GM12878 (cell line): Measurements from ENCODE around the gene GPC6. TPM values are rescaled to one million over a fixed set of nuclear protein-coding genes. Genes with fewer than 3 reads are reported as not detected.

Experiments
- ATAC-seq: fragments of 200-7000 bp; cut with Tn5 transposase; 3 replicates; pipeline ENCODE4 v1.9.1; 2020; ENCODE audit warnings: mild to moderate bottlenecking, moderate library complexity
- BruUV-seq: library from RNA; stranded (reverse); fragments of 400-500 nt; replicated peaks from 2 replicates; lab custom pipeline; 2021; lab: Mats Ljungman, UMichigan
- CTCF ChIA-PET: fragments of 300-600 bp; sonication (Branson Sonifier 250); formaldehyde crosslinking; extraction: SDS; loops from one replicate; lab custom pipeline; 2021; ENCODE audit warnings: inconsistent platforms; lab: Yijun Ruan, JAX
- POLR2A ChIA-PET: fragments of 350-600 bp; formaldehyde crosslinking; extraction: SDS; loops from one replicate; lab custom pipeline; 2021; ENCODE audit warnings: inconsistent platforms; lab: Charles Lee
- RAD21 ChIA-PET: fragments of 300-600 bp; sonication (Branson Sonifier 250); formaldehyde crosslinking; loops from one replicate; lab custom pipeline; 2023; ENCODE audit warnings: antibody characterized with exemption; ENCODE audit not compliant: unreplicated experiment; lab: Charles Lee
- SMC1A ChIA-PET: fragments of 300-600 bp; sonication (Branson Sonifier 250); formaldehyde crosslinking; loops from one replicate; lab custom pipeline; 2023; ENCODE audit not compliant: unreplicated experiment, uncharacterized antibody; lab: Charles Lee
- DNase-seq: peaks from one replicate; pipeline ENCODE4 v3.0.0-alpha.2; 2011; ENCODE audit warnings: low read depth, low spot score
- FAIRE-seq: peaks from 3 replicates; lab custom pipeline; 2011; peaks lifted over from hg19 to GRCh38; lab: Jason Lieb, UNC
- H2AFZ ChIP-seq: 2 replicates; pipeline ENCODE4 v1.6.0; 2011; ENCODE audit warnings: low read depth, low read length, control low read depth; ENCODE audit not compliant: control insufficient read depth
- H3K27ac ChIP-seq: 2 replicates; pipeline ENCODE4 v1.5.1; 2011; ENCODE audit warnings: control low read depth; ENCODE audit not compliant: control insufficient read depth, insufficient read depth
- H3K27me3 ChIP-seq, 2 experiments: replicated peaks in 1 of 2; 2 replicates each; pipeline versions ENCODE4 v1.6.0 to v1.6.1; 2011; ENCODE audit warnings: low read length in 1 of 2; ENCODE audit not compliant: control insufficient read depth in 2 of 2, insufficient read depth in 2 of 2
- H3K36me3 ChIP-seq, 2 experiments: 2 replicates each; pipeline ENCODE4 v1.5.1; 2011; ENCODE audit warnings: low read length in 1 of 2; ENCODE audit not compliant: control insufficient read depth in 2 of 2, insufficient read depth in 2 of 2
- H3K4me1 ChIP-seq: 2 replicates; pipeline ENCODE4 v1.6.1; 2011; ENCODE audit warnings: mild to moderate bottlenecking, low read length, moderate library complexity, mixed read lengths; ENCODE audit not compliant: control insufficient read depth, insufficient read depth
- H3K4me2 ChIP-seq: 2 replicates; pipeline ENCODE4 v1.6.0; 2011; ENCODE audit warnings: control low read depth; ENCODE audit not compliant: control insufficient read depth, insufficient read depth
- H3K4me3 ChIP-seq: fragments of 200-600 bp; sonication (generic); 2 replicates; pipeline ENCODE4 v1.5.1; 2016
- H3K79me2 ChIP-seq: 2 replicates; pipeline ENCODE4 v1.6.0; 2011; ENCODE audit warnings: low read length; ENCODE audit not compliant: control insufficient read depth, insufficient read depth
- H3K9ac ChIP-seq: 2 replicates; pipeline ENCODE4 v1.8.0; 2011; ENCODE audit warnings: low read length, control low read depth, mixed read lengths; ENCODE audit not compliant: control insufficient read depth, insufficient read depth
- H3K9me3 ChIP-seq: replicated peaks from 3 replicates; pipeline ENCODE4 v1.5.1; 2011; ENCODE audit warnings: mild to moderate bottlenecking, low read length; ENCODE audit not compliant: control insufficient read depth, insufficient read depth
- H4K20me1 ChIP-seq: 2 replicates; pipeline ENCODE4 v1.6.0; 2011; ENCODE audit not compliant: control insufficient read depth, insufficient read depth
- BACH1 ChIP-seq: fragments of 450-650 bp; IDR thresholded peaks from 2 replicates; pipeline ENCODE4 v1.6.1; 2017; ENCODE audit warnings: mild to moderate bottlenecking, borderline replicate concordance
- EP300 ChIP-seq, 2 experiments: fragments of 150-350 bp in 1 of 2; IDR thresholded peaks; 2 replicates each; pipeline ENCODE4 v1.6.1; 2011 to 2012; ENCODE audit warnings: low read depth in 2 of 2, low read length in 2 of 2, borderline replicate concordance in 1 of 2, improper control_type of control experiment in 1 of 2, inconsistent platforms in 1 of 2; ENCODE audit not compliant: control insufficient read depth in 1 of 2
- KAT2A ChIP-seq: conservative IDR thresholded peaks from 2 replicates; pipeline ENCODE4 v1.6.1; 2011; ENCODE audit warnings: low read depth, low read length; ENCODE audit not compliant: control insufficient read depth
- MYC ChIP-seq: IDR thresholded peaks from 2 replicates; pipeline ENCODE4 v1.6.1; 2011; ENCODE audit warnings: mild to moderate bottlenecking, low read length, moderate library complexity, inconsistent platforms; ENCODE audit not compliant: insufficient read depth, insufficient replicate concordance, insufficient read length, severe bottlenecking
- SUZ12 ChIP-seq: fragments of 200-600 bp; sonication (generic); IDR thresholded peaks from one replicate; pipeline ENCODE4 v1.6.1; 2018; ENCODE audit warnings: antibody characterized with exemption, mild to moderate bottlenecking; ENCODE audit not compliant: unreplicated experiment
- ZBTB33 ChIP-seq: fragments of 450-650 bp; IDR thresholded peaks from 2 replicates; pipeline ENCODE4 v1.6.1; 2017; ENCODE audit warnings: mild to moderate bottlenecking
- ZBTB4 ChIP-seq: fragments of 450-650 bp; formaldehyde crosslinking; IDR thresholded peaks from 2 replicates; pipeline ENCODE4 v1.4.0; 2022; ENCODE audit warnings: mild to moderate bottlenecking, moderate library complexity
- WGBS: methylation state at CpG from one replicate; pipeline ENCODE4 v1.1.6; 2016; ENCODE audit warnings: low lambda C conversion rate; ENCODE audit not compliant: insufficient replicate concordance, insufficient coverage; ENCODE audit errors: missing lambda C conversion rate; 5-methylcytosine and 5-hydroxymethylcytosine counted together
- in situ Hi-C: fragments of 300-500 bp; cut with MboI; formaldehyde crosslinking; loops from 9 replicates; pipeline ENCODE4 v1.14.3; 2018; ENCODE audit warnings: mixed read lengths
- intact Hi-C: fragments of 100-400 bp; cut with micrococcal nuclease; formaldehyde crosslinking; loops from one replicate; pipeline ENCODE4 v1.14.2; 2022; ENCODE audit not compliant: unreplicated experiment
- polyA plus RNA-seq, 11 experiments: library from polyadenylated mRNA; depleted of rRNA in 4 of 11; unstranded in 6 of 11; stranded (reverse) in 5 of 11; fragments of >200 nt; fragmentation: Nextera tagmentation in 4 of 11; fragmentation: Illumina TruSeq in 1 of 11; extraction: Ambion mirVana in 4 of 11; extraction: Trizol in 1 of 11; gene quantifications; 1 replicate in 1 of 11; 2 replicates in 10 of 11; pipeline versions ENCODE4 v1.2.1 to v1.2.3, GENCODE V29; 2011 to 2016; ENCODE audit warnings: inconsistent platforms in 2 of 11, missing spikeins in 2 of 11, low read depth in 1 of 11
- total RNA-seq, 4 experiments: library from RNA; depleted of rRNA in 3 of 4; stranded (reverse); fragments of >200 nt in 3 of 4; fragmentation: Illumina TruSeq in 1 of 4; extraction: Trizol in 1 of 4; gene quantifications; 2 replicates each; pipeline versions ENCODE4 v1.2.1 to v1.2.3, GENCODE V29; 2013 to 2021

GPC6 gene
- total and polyA plus RNA-seq, 10 of the 15 experiments (the other 5 are each of a cell fraction or from before 2014, with no cell fraction given), result 0.03 to 0.04 (median 0.03) TPM; not detected in 7

- WGBS, result 27% methylated on average over 2 of the region's 2 CpGs
- Histone ChIP-seq H3K27ac (no peak overlapping the region), H3K79me2 (no peaks in the 10 kb centered on the region), H2AFZ (no peak overlapping the region), H3K9me3 (no peaks in the 10 kb centered on the region), H3K36me3 (no peaks in the 10 kb centered on the region), H3K4me2 (no peak overlapping the region), H3K4me3 (no peak overlapping the region), H3K4me1 (no peaks in the 10 kb centered on the region), H3K27me3 (no peaks in the 10 kb centered on the region), H3K9ac (no peak overlapping the region), H4K20me1 (no peaks in the 10 kb centered on the region)
- POLR2A ChIA-PET, result no interaction called here
- in situ Hi-C loops (no loop called here), intact Hi-C loops (no loop called here)
- BruUV-seq, result no TSS peak
- ATAC-seq (no peak), FAIRE-seq (no peak), DNase-seq (no peak)
- SMC1A ChIA-PET, result no interaction called here
- CTCF ChIA-PET, result no interaction called here
- RAD21 ChIA-PET, result no interaction called here
- no peak for TF ChIP-seq BACH1
- TF ChIP-seq ZBTB4, result no peak
- no peak for TF ChIP-seq ZBTB33
- TF ChIP-seq MYC, result no peak
- TF ChIP-seq KAT2A, result no peak
- TF ChIP-seq EP300 (IDR thresholded peaks at IDR 0.05; ENCODE audit: borderline replicate concordance in 1 of 2, control insufficient read depth in 1 of 2, low read depth in 2 of 2, low read length in 2 of 2), result no peak
- no peak for TF ChIP-seq SUZ12
Observed at GRCh38 chr13:94177041-94177440, 950.4 kb downstream of the GPC6 start.
